Measurements from ENCODE around the gene MESP2.

MESP2 gene

GRCh38 chr15:89754361-89755154 is 21.6 kb upstream of the MESP2 start:
- DNase-seq (ENCODE audit: low read depth in 2 of 2) = no peak

- DNase-seq (ENCODE audit: low read depth in 2 of 2) = no peak
Observed at GRCh38 chr15:89755701-89756100, 20.4 kb upstream of the MESP2 start.

- no peak for DNase-seq (ENCODE audit: low read depth in 2 of 2)
Observed at GRCh38 chr15:89756897-89757296, 19.2 kb upstream of the MESP2 start.

GRCh38 chr15:89758283-89758682 is 17.8 kb upstream of the MESP2 start:
- DNase-seq (ENCODE audit: low read depth in 2 of 2) = no peak

- DNase-seq (ENCODE audit: low read depth in 2 of 2) = no peak
Observed at GRCh38 chr15:89758981-89759380, 17.2 kb upstream of the MESP2 start.

GRCh38 chr15:89759835-89760234 is 16.3 kb upstream of the MESP2 start:
- DNase-seq (ENCODE audit: low read depth in 2 of 2) = no peak

GRCh38 chr15:89760303-89761008 is 15.7 kb upstream of the MESP2 start:
- DNase-seq (ENCODE audit: low read depth in 2 of 2) = peak; percentile 63 to 73

GRCh38 chr15:89761009-89761831 is 14.9 kb upstream of the MESP2 start:
- no peak for DNase-seq (ENCODE audit: low read depth in 2 of 2)

GRCh38 chr15:89761929-89762328 is 14.2 kb upstream of the MESP2 start:
- DNase-seq (ENCODE audit: low read depth in 2 of 2) = no peak

GRCh38 chr15:89765694-89766093 is 10.4 kb upstream of the MESP2 start:
- no peak for DNase-seq (ENCODE audit: low read depth in 2 of 2)

- no peak for DNase-seq (ENCODE audit: low read depth in 2 of 2)
Observed at GRCh38 chr15:89766357-89767311, 9.5 kb upstream of the MESP2 start.

- no peak for DNase-seq (ENCODE audit: low read depth in 2 of 2)
Observed at GRCh38 chr15:89767411-89767915, 8.7 kb upstream of the MESP2 start.

GRCh38 chr15:89768071-89768500 is 8.0 kb upstream of the MESP2 start:
- no peak for DNase-seq (ENCODE audit: low read depth in 2 of 2)

GRCh38 chr15:89769366-89769765 is 6.8 kb upstream of the MESP2 start:
- no peak for DNase-seq (ENCODE audit: low read depth in 2 of 2)

GRCh38 chr15:89770041-89770440 is 6.1 kb upstream of the MESP2 start:
- no peak for DNase-seq (ENCODE audit: low read depth in 2 of 2)

GRCh38 chr15:89772932-89773583 is 3.1 kb upstream of the MESP2 start:
- DNase-seq (ENCODE audit: low read depth in 2 of 2) = no peak

GRCh38 chr15:89774492-89774891 is 1.6 kb upstream of the MESP2 start:
- DNase-seq (ENCODE audit: low read depth in 2 of 2) = no peak

GRCh38 chr15:89775815-89776214 is 317 bp upstream of the MESP2 start:
- no peak for DNase-seq (ENCODE audit: low read depth in 2 of 2)

GRCh38 chr15:89777073-89777751 is 1.1 kb downstream of the MESP2 start:
- DNase-seq (ENCODE audit: low read depth in 2 of 2) = no peak

All from stimulated activated CD4-positive, alpha-beta T cell treated with anti-CD3 and anti-CD28 coated beads, Interleukin-4, amount 100 ng/mL, for 48 hours (primary cell).